Activated T-helper 1 cell treated with anti-CD3 and anti-CD28 coated beads, Interleukin-12 subunit alpha, Interleukin-12 subunit beta, Interleukin-2, Interleukin-4 antibody, amounts not matched to agents 30 ng/mL and 10 ng/mL and 1 ng/mL, durations not matched to agents 14 hours and 24 hours and 36 hours (primary cell): ENCODE results near the gene RPRD1A. TPM values are rescaled to one million over a fixed set of nuclear protein-coding genes. Genes with fewer than 3 reads are reported as not detected.
"Not testable (repeated sequence)": the region's sequence is repeated elsewhere in the genome, so short reads cannot be mapped to it uniquely, and the experiment has no call there.

Experiments used
- DNase-seq: peaks from one replicate; pipeline ENCODE4 v3.0.0; 2021; ENCODE audit warnings: low spot score
- H3K27ac Mint-ChIP-seq: one replicate; pipeline ENCODE4 v1.8.0; 2021; ENCODE audit warnings: mild to moderate bottlenecking, mixed read lengths
- H3K27me3 Mint-ChIP-seq: one replicate; pipeline ENCODE4 v1.8.0; 2022; ENCODE audit warnings: mild to moderate bottlenecking, moderate library complexity, mixed read lengths; ENCODE audit not compliant: insufficient read depth
- H3K36me3 Mint-ChIP-seq: one replicate; pipeline ENCODE4 v1.8.0; 2021; ENCODE audit warnings: low read depth, mixed read lengths
- H3K4me1 Mint-ChIP-seq: one replicate; pipeline ENCODE4 v1.8.0; 2021; ENCODE audit warnings: low read depth, mixed read lengths
- H3K4me3 Mint-ChIP-seq: one replicate; pipeline ENCODE4 v1.8.0; 2021; ENCODE audit warnings: mild to moderate bottlenecking, moderate library complexity, mixed read lengths
- H3K9me3 Mint-ChIP-seq: one replicate; pipeline ENCODE4 v1.8.0; 2021; ENCODE audit warnings: mixed read lengths
- intact Hi-C: fragments of 100-400 bp; cut with micrococcal nuclease; formaldehyde crosslinking; loops from one replicate; pipeline ENCODE4 v1.15.1; 2024
- total RNA-seq: library from RNA; stranded (reverse); gene quantifications from 2 replicates; pipeline ENCODE4 v1.2.3, GENCODE V29; 2022

Gene RPRD1A
- total RNA-seq, 1 donor from 2014 or later: 20.5 TPM

DNA sequence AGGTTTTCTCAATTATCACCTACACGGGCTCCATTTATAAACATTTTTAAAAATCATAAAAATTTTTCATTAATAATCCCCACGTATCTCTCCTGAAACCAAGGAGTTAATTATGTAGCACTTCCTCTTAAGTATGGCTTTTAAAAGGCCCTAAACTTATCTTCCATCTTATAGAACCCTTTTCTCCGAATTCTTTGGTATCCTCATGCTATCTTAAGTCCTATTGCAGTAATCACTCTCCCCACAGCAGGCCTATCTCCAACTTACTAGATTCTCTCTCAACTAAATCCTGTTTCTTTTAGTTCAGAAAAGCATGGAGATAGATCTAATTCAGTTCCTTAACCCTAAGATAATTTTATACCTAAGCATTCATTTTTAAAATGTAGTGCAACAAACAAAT is 26.2 kb downstream of the RPRD1A start:
- Mint-ChIP-seq H3K9me3 (peaks cover 13% of the 10 kb centered on the region), H3K27ac (no peak overlapping the region), H3K36me3 (peaks cover 22% of the 10 kb centered on the region), H3K27me3 (no peaks in the 10 kb centered on the region), H3K4me1 (peaks cover 18% of the 10 kb centered on the region), H3K4me3 (no peak overlapping the region)
- intact Hi-C loops: no loop called here
- no peak for DNase-seq

DNA sequence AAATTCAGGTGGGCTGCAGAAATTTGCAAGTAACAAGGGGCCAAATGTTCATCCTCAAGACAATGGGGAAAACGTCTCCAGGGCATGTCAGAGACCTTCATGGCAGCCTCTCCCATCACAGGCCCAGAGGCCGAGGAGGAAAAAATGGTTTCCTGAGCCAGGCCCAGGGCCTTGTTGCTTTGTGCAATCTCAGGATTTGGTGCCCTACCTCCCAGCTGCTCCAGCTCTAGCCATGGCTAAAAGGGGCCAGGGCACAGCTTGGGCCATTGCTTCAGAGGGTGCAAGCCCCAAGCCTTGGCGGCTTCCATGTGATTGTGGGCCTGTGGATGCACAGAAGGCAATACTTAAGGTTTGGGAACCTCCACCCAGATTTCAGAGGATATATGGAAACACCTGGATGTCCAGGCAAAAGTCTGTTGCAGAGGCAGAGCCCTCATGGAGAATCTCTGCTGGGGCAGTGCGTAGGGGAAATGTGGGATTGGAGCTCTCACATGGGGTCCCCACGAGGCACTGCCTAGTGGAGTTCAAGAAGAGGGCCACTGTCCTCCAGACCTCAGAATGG is 29.2 kb downstream of the RPRD1A start:
- no peaks in the 10 kb centered on the region for H3K27me3 Mint-ChIP-seq

DNA sequence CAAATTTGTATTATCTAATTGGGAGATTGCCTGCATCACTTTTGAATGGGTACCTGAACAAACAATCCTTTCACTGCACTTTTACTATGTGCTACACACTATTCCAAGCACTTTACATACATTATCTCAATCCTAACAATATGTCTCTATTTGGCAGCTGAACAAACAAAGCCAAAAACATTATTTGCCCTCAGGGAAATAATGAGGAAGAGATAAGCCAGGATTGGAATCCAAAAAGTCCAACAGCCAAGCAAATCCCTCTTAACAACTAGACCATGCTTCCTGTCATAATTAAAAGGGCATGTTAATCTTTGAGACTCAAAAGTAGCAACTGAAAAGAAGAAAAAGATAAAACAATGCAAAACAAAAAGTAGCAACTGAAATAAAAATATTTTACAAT is 32.1 kb downstream of the RPRD1A start:
- Mint-ChIP-seq H3K36me3 (peaks cover 24% of the 10 kb centered on the region), H3K27me3 (no peaks in the 10 kb centered on the region), H3K4me3 (no peak overlapping the region), H3K9me3 (peaks cover 12% of the 10 kb centered on the region), H3K27ac (no peak overlapping the region), H3K4me1 (peaks cover 18% of the 10 kb centered on the region)
- intact Hi-C loops: no loop called here
- DNase-seq: no peak

More for the DNA sequence above, 29.2 kb downstream of the RPRD1A start:
- no peak overlapping the region for H3K4me3 Mint-ChIP-seq
- peaks cover 30% of the 10 kb centered on the region for H3K4me1 Mint-ChIP-seq
- DNase-seq: no peak
- intact Hi-C loops: no loop called here
- H3K9me3 Mint-ChIP-seq: peaks cover 13% of the 10 kb centered on the region
- no peak overlapping the region for H3K27ac Mint-ChIP-seq
- peaks cover 22% of the 10 kb centered on the region for H3K36me3 Mint-ChIP-seq

DNA sequence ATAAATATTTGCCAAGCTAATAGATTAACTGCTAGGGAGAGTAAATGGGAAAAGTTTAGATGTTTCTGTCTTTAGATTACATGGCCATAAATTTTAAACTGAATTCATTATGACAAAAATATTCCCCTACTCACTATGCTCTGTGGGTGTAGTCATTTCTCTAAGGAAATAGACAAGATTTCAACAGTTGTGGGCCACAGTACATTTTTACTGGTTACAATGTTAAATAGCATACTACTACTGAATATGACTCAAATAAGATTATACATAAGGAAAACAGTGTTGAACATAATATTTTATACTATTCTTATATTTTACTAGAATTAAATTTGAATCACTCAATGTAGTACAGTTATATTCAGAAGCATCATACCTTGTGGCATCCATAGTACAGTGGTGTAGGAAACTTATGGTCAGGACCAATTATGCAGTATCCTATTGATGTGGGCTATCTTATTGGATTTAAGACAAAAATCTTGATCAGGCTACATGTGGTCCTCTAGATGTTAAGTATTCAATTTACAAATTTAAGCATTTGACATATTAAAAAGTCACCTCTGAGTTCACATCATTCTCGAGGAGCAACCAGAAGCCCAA is 33.0 kb downstream of the RPRD1A start:
- DNase-seq: no peak
- H3K27me3 Mint-ChIP-seq: no peaks in the 10 kb centered on the region
- H3K4me3 Mint-ChIP-seq: no peak overlapping the region
- peaks cover 18% of the 10 kb centered on the region for H3K4me1 Mint-ChIP-seq
- H3K36me3 Mint-ChIP-seq: peaks cover 19% of the 10 kb centered on the region
- intact Hi-C loops: loop anchor here (1.0 kb wide), 1 partner anchor 33 kb away; the partner anchor contains the start of gene RPRD1A
- peaks cover 9% of the 10 kb centered on the region for H3K9me3 Mint-ChIP-seq
- H3K27ac Mint-ChIP-seq: no peak overlapping the region

DNA sequence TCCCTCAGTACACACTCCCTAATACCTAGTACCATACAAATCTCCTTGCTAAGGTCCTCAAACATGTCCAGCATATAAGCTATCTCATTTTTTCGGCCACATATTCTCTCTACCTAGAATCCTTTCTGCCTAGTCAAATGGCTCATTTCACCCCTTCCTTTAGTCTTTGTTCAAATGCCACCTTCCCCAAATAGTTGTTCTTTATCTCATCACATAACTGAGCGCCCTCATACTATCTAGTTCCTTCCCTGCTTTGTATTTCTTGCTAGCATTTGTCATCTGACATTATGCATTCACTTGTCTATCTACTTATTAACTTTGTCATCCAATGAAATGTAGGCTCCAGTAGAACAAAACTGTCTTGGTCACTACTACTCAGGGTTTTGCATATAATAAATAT is 35.5 kb downstream of the RPRD1A start:
- Mint-ChIP-seq H3K27ac (no peak overlapping the region), H3K4me3 (no peak overlapping the region), H3K27me3 (no peaks in the 10 kb centered on the region), H3K36me3 (peaks cover 17% of the 10 kb centered on the region), H3K9me3 (no peaks in the 10 kb centered on the region), H3K4me1 (peaks cover 24% of the 10 kb centered on the region)
- intact Hi-C loops: no loop called here
- DNase-seq: no peak

DNA sequence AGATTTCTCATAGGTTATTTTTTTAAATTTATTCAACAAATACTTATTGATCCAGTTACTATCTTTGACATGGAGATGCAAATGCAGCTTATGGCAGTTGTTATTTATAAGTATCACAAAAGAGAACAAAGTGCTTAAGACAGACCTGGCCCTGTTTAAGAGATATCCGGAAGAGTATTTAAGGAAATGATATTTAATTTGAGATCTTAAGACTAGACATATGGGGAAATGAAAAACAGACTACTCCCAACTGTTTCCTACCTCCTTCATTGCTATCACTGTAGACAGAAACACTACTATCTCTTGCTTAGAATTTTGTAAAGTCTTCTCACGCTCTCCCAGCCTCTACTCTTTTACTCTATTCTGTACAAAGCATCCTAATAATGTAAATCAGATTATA is 36.0 kb downstream of the RPRD1A start:
- H3K9me3 Mint-ChIP-seq: no peaks in the 10 kb centered on the region
- no peak overlapping the region for H3K4me3 Mint-ChIP-seq
- no peak overlapping the region for H3K27ac Mint-ChIP-seq
- peaks cover 18% of the 10 kb centered on the region for H3K36me3 Mint-ChIP-seq
- DNase-seq: no peak
- no peaks in the 10 kb centered on the region for H3K27me3 Mint-ChIP-seq
- H3K4me1 Mint-ChIP-seq: peaks cover 24% of the 10 kb centered on the region
- intact Hi-C loops: no loop called here

DNA sequence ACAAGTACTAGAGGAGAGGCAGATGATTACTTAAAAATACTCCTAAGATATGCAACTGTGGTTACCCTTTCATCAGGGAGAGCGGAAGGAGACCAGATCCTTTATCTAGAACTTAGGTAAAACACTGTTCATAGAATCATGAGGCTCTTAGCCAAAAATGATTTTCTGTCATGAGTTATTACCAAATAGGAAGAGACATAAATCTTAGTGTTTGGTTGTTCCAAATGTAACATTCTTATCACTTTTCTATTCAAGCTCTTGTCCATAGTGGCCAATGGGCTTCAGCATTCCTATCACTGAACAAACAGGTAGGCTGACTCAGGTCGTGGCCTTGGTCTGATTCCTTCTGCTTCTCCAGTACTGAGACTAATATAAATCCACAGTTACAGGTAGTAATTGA is 38.5 kb downstream of the RPRD1A start:
- no peak for DNase-seq
- H3K4me3 Mint-ChIP-seq: no peak overlapping the region
- no peaks in the 10 kb centered on the region for H3K9me3 Mint-ChIP-seq
- intact Hi-C loops: no loop called here
- peaks cover 21% of the 10 kb centered on the region for H3K36me3 Mint-ChIP-seq
- H3K27me3 Mint-ChIP-seq: no peaks in the 10 kb centered on the region
- no peak overlapping the region for H3K27ac Mint-ChIP-seq
- H3K4me1 Mint-ChIP-seq: peaks cover 10% of the 10 kb centered on the region

DNA sequence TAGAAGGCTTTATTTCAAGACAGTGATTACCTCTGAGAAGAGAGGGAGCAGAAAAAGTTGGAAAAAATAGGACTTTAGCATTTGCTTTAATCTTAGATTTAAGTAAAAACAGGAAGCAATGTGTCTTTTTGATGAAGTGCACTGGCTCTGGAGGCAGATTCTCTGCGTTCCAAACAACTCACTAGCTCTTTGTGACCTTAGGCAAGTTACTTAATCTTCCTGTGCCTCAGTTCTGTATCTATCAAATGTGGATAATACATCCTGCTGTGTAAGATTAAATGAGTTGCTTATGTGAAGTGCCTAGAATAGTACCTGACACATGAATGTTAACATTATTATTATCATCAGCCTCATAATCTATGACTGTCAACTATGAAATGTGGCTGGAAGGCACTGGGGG is 42.3 kb downstream of the RPRD1A start:
- H3K27ac Mint-ChIP-seq: no peak overlapping the region
- no peaks in the 10 kb centered on the region for H3K9me3 Mint-ChIP-seq
- H3K4me1 Mint-ChIP-seq: peaks cover 6% of the 10 kb centered on the region
- peaks cover 12% of the 10 kb centered on the region for H3K36me3 Mint-ChIP-seq
- H3K4me3 Mint-ChIP-seq: no peak overlapping the region
- no peak for DNase-seq
- intact Hi-C loops: no loop called here
- no peaks in the 10 kb centered on the region for H3K27me3 Mint-ChIP-seq

DNA sequence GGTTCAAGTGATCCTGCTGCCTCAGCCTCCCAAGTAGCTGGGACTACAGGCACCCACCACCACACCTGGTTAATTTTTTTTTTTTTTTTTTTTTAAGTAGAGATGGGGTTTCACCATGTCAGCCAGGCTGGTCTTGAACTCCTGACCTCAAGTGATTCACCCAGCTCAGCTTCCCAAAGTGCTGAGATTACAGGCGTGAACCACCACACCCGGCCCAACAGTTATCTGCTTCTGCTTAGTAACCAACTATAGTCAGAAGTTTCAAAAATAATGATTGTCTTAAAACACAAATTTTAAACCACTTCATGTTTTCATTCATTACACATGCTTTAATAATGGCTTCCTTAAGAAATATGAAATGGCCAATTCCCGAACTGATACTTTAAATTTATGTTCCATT is 43.1 kb downstream of the RPRD1A start:
- H3K4me1 Mint-ChIP-seq, intact Hi-C loops, H3K27me3 Mint-ChIP-seq, H3K27ac Mint-ChIP-seq, H3K9me3 Mint-ChIP-seq, DNase-seq, H3K4me3 Mint-ChIP-seq: not testable (repeated sequence)
- H3K36me3 Mint-ChIP-seq: peaks cover 12% of the 10 kb centered on the region

DNA sequence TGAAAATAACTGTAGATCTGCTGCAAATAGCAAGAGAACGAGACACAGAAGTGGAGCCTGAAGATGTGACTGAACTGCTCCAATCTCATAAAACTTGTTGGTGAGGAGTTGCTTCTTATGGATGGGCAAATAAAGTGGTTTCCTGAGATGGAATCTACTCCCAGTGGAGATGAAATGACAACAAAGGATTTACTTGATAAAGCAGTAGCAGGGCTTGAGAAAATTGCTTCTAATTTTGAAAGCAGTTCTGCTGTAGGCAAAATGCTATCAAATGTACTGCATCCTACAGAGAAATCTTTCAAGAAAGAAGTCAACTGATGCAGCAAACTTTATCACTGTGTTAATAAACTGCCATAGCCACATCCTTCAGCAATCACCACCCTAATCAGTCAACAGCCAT is 44.0 kb downstream of the RPRD1A start:
- Mint-ChIP-seq H3K36me3 (peaks cover 8% of the 10 kb centered on the region), H3K9me3 (no peaks in the 10 kb centered on the region), H3K27me3 (no peaks in the 10 kb centered on the region), H3K4me3 (no peak overlapping the region), H3K4me1 (peaks cover under 1% of the 10 kb centered on the region), H3K27ac (no peak overlapping the region)
- DNase-seq: no peak
- intact Hi-C loops: no loop called here

DNA sequence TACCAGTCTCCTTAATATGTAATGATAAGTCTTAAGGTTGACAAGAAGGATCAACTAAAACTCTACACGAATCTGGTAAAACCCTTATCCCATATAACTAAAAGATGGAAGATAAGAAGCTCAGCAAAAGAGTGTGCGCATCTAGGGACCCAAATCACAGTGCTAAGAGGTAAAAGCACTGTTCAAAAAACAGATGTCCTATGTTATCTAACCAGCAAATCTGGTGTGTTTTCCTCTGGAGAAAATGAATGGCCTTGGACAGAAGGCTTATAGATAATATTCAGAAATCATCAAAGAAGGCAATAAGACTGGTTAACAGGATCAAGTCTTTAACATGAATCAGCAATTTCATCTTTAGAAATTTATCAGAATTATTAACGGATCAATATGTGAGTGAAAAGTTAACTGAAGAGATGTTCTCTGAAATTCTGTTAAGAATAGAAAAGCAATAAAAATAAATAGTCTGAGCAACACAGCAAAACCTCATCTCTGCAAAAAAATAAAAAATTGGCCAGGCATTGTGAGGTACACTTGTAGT is 47.1 kb downstream of the RPRD1A start:
- DNase-seq: no peak
- Mint-ChIP-seq H3K4me3 (no peak overlapping the region), H3K9me3 (no peaks in the 10 kb centered on the region)

DNA sequence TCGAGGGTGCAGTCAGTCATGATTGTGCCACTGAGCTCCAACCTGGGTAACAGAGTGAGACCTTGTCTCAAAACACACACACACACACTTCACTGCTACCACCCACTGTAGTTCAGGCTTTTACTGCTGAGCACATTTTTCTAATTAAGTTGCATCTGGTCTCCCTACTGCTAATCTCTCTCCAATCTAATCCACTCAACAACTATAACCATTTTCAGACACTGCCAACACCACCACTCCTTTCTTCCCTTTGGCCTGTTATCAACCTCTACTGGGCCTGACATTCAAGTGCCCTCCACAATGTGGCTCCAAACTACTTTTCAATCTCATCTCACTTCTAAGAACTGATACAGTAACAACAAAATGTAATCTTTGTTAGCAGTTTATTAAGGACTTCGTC is 50.1 kb downstream of the RPRD1A start:
- Mint-ChIP-seq H3K4me3 (no peak overlapping the region), H3K36me3 (peaks cover 1% of the 10 kb centered on the region), H3K27ac (no peak overlapping the region)

More for the DNA sequence above, 47.1 kb downstream of the RPRD1A start:
- H3K27ac Mint-ChIP-seq: no peak overlapping the region
- H3K27me3 Mint-ChIP-seq: no peaks in the 10 kb centered on the region
- intact Hi-C loops: no loop called here
- H3K36me3 Mint-ChIP-seq: peaks cover 4% of the 10 kb centered on the region
- H3K4me1 Mint-ChIP-seq: no peaks in the 10 kb centered on the region

DNA sequence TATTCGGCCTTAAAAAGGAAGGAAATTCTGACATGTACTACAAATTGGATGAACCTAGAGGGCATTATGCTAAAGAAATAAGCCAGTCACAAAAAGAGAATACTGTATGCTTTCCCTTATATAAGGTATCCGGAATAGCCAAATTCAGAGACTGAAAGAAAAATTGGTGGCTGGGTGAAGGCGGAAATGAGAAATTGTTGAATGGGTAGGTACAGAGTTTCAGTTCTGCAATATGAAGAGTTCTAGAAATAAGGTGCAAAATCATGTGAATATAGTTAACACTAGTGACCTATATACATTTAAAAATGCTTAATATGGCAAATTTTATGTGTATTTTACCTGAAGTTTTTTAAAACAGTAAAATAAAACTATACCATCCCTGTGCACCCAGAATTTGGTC is 51.7 kb downstream of the RPRD1A start:
- no peaks in the 10 kb centered on the region for H3K4me1 Mint-ChIP-seq
- DNase-seq: no peak
- H3K4me3 Mint-ChIP-seq: no peak overlapping the region
- intact Hi-C loops: loop anchor here (2.0 to 5.0 kb wide), 2 partner anchors 113 to 172 kb away; partner anchors contain the start of genes ELP2, MOCOS and SLC39A6
- no peaks in the 10 kb centered on the region for H3K9me3 Mint-ChIP-seq
- no peaks in the 10 kb centered on the region for H3K27me3 Mint-ChIP-seq
- H3K36me3 Mint-ChIP-seq: no peaks in the 10 kb centered on the region
- no peak overlapping the region for H3K27ac Mint-ChIP-seq

More for the DNA sequence above, 50.1 kb downstream of the RPRD1A start:
- no peak for DNase-seq
- Mint-ChIP-seq H3K27me3 (no peaks in the 10 kb centered on the region), H3K4me1 (no peaks in the 10 kb centered on the region), H3K9me3 (no peaks in the 10 kb centered on the region)
- intact Hi-C loops: loop anchor here (1.0 to 5.0 kb wide), 7 partner anchors 49 to 555 kb away; partner anchors contain the start of genes ELP2, MOCOS and SLC39A6
